Measurements from ENCODE around the gene CPNE6.

The CPNE6 gene

GRCh38 chr14:24092505-24093206, 21.3 kb downstream of the CPNE6 start:
- DNase-seq (ENCODE audit: extremely low read depth, insufficient read length) = no peak
- Histone ChIP-seq H3K36me3 (ENCODE audit: control insufficient read depth, insufficient read depth, low read length) (peaks cover 4% of the 10 kb centered on the region), H3K4me3 (replicated peaks; ENCODE audit: low read depth, low read length) (no peak overlapping the region), H3K27me3 (replicated peaks; ENCODE audit: control insufficient read depth, insufficient read depth, low read length) (no peaks in the 10 kb centered on the region)
- TF ChIP-seq, protein P1, sequence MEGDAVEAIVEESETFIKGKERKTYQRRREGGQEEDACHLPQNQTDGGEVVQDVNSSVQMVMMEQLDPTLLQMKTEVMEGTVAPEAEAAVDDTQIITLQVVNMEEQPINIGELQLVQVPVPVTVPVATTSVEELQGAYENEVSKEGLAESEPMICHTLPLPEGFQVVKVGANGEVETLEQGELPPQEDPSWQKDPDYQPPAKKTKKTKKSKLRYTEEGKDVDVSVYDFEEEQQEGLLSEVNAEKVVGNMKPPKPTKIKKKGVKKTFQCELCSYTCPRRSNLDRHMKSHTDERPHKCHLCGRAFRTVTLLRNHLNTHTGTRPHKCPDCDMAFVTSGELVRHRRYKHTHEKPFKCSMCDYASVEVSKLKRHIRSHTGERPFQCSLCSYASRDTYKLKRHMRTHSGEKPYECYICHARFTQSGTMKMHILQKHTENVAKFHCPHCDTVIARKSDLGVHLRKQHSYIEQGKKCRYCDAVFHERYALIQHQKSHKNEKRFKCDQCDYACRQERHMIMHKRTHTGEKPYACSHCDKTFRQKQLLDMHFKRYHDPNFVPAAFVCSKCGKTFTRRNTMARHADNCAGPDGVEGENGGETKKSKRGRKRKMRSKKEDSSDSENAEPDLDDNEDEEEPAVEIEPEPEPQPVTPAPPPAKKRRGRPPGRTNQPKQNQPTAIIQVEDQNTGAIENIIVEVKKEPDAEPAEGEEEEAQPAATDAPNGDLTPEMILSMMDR (IDR thresholded peaks at IDR 0.05; ENCODE audit: insufficient read depth, low read length, poor library complexity, severe bottlenecking) = no peak

DNA sequence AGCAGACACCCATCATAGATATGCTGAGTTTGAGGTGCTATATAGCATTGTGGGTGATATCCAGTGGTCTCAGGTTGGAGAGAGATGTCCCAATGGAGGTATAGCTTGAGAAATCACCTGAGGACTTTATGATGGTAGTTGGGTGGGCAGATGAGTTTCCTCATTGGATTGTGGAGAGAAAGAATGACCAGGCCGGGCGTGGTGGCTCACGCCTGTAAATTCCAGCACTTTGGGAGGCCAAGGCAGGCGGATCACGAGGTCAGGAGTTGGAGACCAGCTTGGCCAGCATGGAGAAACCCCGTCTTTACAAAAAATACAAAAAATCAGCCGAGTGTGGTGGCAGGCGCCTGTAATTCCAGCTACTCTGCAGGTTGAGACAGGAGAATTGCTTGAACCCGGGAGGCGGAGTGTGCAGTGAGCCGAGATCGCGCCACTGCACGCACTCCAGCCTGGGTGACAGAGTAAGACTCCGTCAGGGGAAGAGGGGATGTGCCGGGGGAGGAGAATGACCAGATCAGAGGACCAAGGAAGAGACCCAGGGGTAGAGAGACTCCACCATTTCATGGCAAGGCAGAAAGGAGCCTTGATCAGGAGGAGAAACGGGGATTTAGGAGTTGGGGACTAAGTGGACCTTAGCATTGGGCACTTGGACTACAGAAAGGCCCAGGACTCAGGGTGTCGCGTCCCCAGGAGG, 22.0 kb downstream of the CPNE6 start:
- DNase-seq (ENCODE audit: extremely low read depth, insufficient read length) = no peak
- H3K4me3 ChIP-seq (replicated peaks; ENCODE audit: low read depth, low read length) = peak overlapping the region; percentile 72
- TF ChIP-seq, protein P1 (IDR thresholded peaks at IDR 0.05; ENCODE audit: insufficient read depth, low read length, poor library complexity, severe bottlenecking) = no peak
- H3K27me3 ChIP-seq (replicated peaks; ENCODE audit: control insufficient read depth, insufficient read depth, low read length) = no peaks in the 10 kb centered on the region
- H3K36me3 ChIP-seq (ENCODE audit: control insufficient read depth, insufficient read depth, low read length) = peaks cover 9% of the 10 kb centered on the region

DNA sequence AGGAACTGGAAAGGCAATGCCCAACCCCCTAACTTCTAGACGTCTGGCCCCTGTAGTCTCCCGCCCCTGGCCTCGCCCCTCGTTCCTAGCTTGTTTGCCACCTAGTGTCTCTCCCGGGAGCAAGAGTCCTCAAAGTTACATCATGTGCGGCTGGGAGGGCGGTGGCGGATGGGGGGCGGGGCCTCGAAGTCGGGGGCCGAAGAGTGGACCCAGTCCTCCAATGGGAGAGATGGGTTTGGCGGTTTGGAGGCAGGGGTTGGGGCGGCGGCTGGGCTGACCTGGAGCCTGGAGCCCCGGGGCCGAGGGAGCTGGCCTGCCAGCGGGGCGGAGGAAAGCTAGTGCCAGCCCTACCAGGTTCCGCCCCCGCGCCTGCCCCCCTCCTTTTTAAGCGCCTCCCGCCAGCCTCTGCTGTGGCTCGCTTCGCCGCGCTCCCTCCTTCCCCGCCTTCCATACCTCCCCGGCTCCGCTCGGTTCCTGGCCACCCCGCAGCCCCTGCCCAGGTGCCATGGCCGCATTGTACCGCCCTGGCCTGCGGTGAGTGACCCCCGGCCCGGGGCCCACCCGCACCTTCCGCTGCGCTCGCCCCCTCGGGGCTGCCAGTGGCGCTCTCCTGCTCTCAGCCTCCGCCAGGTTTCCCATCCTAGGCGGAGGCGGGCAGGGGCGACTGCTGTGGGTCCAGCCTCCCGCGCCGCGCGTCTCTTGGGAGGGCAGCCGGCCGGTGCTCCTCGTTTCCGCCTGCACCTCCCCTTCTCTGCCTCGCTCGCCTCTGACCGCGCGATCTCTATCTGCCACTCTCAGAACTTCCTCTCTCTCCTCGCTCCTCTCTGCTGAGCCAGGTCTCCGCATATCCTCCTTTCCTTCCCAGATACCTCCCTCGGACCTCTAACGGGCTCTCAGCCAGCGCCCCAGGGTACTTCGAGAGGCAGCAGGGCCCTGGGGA, 22.8 kb downstream of the CPNE6 start, which contains the start of gene PCK2:
Gene PCK2, plus strand, starts transcription at position 411 of the 940 bp plus-strand sequence. Its CDS starts 95 bp downstream, at position 506.
- Histone ChIP-seq H3K4me3 (replicated peaks; ENCODE audit: low read depth, low read length) (peak within 1 kb of the TSS; percentile 72), H3K27me3 (replicated peaks; ENCODE audit: control insufficient read depth, insufficient read depth, low read length) (no peaks in the 10 kb centered on the region)

DNA sequence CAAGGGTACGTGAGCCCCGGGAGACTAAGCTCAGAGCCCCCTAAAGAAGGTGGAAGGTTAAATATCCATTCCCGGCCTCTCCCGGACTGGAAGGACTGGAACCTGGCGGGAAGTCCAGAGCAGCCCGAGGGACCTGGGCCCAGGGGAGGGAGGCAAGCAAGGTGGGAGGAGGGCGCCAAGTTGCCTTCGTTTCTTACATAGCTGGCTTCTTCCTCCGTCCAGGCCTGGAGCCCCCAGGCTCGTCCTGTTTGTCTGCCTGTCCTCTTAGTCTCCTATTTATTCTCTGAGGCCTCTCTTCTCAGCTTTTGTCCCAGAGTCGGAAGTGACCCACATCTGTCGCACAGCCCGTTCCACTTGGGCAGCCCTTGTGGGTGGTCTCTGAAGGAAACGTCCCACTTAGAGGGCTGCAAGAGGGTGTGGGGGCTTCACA, 23.5 kb downstream of the CPNE6 start:
- no peak for DNase-seq (ENCODE audit: extremely low read depth, insufficient read length)
- H3K4me3 ChIP-seq (replicated peaks; ENCODE audit: low read depth, low read length) = peak overlapping the region; percentile 72
- TF ChIP-seq, protein P1 (IDR thresholded peaks at IDR 0.05; ENCODE audit: insufficient read depth, low read length, poor library complexity, severe bottlenecking) = no peak

More for the DNA sequence above, 22.8 kb downstream of the CPNE6 start, which contains the start of gene PCK2:
- peaks cover 16% of the 10 kb centered on the region for H3K36me3 ChIP-seq (ENCODE audit: control insufficient read depth, insufficient read depth, low read length)
- peak; percentile 89 for DNase-seq (ENCODE audit: extremely low read depth, insufficient read length)
- TF ChIP-seq, protein P1 (IDR thresholded peaks at IDR 0.05; ENCODE audit: insufficient read depth, low read length, poor library complexity, severe bottlenecking) = no peak

GRCh38 chr14:24095271-24096068, 24.1 kb downstream of the CPNE6 start:
- no peaks in the 10 kb centered on the region for H3K27me3 ChIP-seq (replicated peaks; ENCODE audit: control insufficient read depth, insufficient read depth, low read length)
- H3K36me3 ChIP-seq (ENCODE audit: control insufficient read depth, insufficient read depth, low read length) = peaks cover 27% of the 10 kb centered on the region
- TF ChIP-seq, protein P1 (IDR thresholded peaks at IDR 0.05; ENCODE audit: insufficient read depth, low read length, poor library complexity, severe bottlenecking) = no peak
- H3K4me3 ChIP-seq (replicated peaks; ENCODE audit: low read depth, low read length) = peak overlapping the region; percentile 72
- peak; percentile 84 for DNase-seq (ENCODE audit: extremely low read depth, insufficient read length)

More for the DNA sequence above, 23.5 kb downstream of the CPNE6 start:
- Histone ChIP-seq H3K27me3 (replicated peaks; ENCODE audit: control insufficient read depth, insufficient read depth, low read length) (no peaks in the 10 kb centered on the region), H3K36me3 (ENCODE audit: control insufficient read depth, insufficient read depth, low read length) (peaks cover 22% of the 10 kb centered on the region)
